PFSK-1 (cell line): Measurements from ENCODE around the gene ATXN7L1.

ENCODE experiments used
- FOXP2 ChIP-seq: optimal IDR thresholded peaks from 2 replicates; pipeline ENCODE3; 2011; ENCODE audit warnings: borderline replicate concordance, control low read depth, inconsistent platforms; ENCODE audit not compliant: insufficient read depth; ENCODE audit errors: extremely low read length, extremely low read depth
- POLR2AphosphoS5 ChIP-seq: IDR thresholded peaks from 2 replicates; pipeline ENCODE4 v1.6.1; 2012; ENCODE audit warnings: low read depth, mild to moderate bottlenecking, control low read depth, low read length, moderate library complexity
- SIN3A ChIP-seq: IDR thresholded peaks from 2 replicates; pipeline ENCODE4 v1.6.1; 2012; ENCODE audit warnings: mild to moderate bottlenecking, low read length, moderate library complexity, borderline replicate concordance; ENCODE audit not compliant: insufficient read depth
- TAF1 ChIP-seq: IDR thresholded peaks from 2 replicates; pipeline ENCODE4 v1.6.1; 2012; ENCODE audit warnings: low read length, control low read depth, borderline replicate concordance; ENCODE audit not compliant: insufficient read depth
- TF ChIP-seq, protein P1 (sequence below), 2 experiments: IDR thresholded peaks; 2 replicates each; pipeline versions ENCODE4 v1.6.1 to v1.8.0; 2011 to 2012; ENCODE audit warnings: low read depth in 2 of 2, low read length in 2 of 2, control low read depth in 1 of 2, inconsistent platforms in 1 of 2, mild to moderate bottlenecking in 1 of 2, moderate library complexity in 1 of 2; ENCODE audit not compliant: insufficient read depth in 1 of 2

The ATXN7L1 gene

GRCh38 chr7:105826143-105826542, 50.3 kb downstream of the ATXN7L1 start:
- TF ChIP-seq SIN3A (no peak), POLR2AphosphoS5 (no peak), FOXP2 (no peak), TAF1 (no peak)
- TF ChIP-seq, protein P1, sequence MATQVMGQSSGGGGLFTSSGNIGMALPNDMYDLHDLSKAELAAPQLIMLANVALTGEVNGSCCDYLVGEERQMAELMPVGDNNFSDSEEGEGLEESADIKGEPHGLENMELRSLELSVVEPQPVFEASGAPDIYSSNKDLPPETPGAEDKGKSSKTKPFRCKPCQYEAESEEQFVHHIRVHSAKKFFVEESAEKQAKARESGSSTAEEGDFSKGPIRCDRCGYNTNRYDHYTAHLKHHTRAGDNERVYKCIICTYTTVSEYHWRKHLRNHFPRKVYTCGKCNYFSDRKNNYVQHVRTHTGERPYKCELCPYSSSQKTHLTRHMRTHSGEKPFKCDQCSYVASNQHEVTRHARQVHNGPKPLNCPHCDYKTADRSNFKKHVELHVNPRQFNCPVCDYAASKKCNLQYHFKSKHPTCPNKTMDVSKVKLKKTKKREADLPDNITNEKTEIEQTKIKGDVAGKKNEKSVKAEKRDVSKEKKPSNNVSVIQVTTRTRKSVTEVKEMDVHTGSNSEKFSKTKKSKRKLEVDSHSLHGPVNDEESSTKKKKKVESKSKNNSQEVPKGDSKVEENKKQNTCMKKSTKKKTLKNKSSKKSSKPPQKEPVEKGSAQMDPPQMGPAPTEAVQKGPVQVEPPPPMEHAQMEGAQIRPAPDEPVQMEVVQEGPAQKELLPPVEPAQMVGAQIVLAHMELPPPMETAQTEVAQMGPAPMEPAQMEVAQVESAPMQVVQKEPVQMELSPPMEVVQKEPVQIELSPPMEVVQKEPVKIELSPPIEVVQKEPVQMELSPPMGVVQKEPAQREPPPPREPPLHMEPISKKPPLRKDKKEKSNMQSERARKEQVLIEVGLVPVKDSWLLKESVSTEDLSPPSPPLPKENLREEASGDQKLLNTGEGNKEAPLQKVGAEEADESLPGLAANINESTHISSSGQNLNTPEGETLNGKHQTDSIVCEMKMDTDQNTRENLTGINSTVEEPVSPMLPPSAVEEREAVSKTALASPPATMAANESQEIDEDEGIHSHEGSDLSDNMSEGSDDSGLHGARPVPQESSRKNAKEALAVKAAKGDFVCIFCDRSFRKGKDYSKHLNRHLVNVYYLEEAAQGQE (IDR thresholded peaks at IDR 0.05; ENCODE audit: insufficient read depth in 1 of 2, low read depth in 2 of 2, low read length in 2 of 2) = no peak

GRCh38 chr7:105825371-105825770, 51.0 kb downstream of the ATXN7L1 start:
- no peak for TF ChIP-seq POLR2AphosphoS5
- TF ChIP-seq, protein P1 (IDR thresholded peaks at IDR 0.05; ENCODE audit: insufficient read depth in 1 of 2, low read depth in 2 of 2, low read length in 2 of 2) = no peak
- TF ChIP-seq TAF1 = no peak
- no peak for TF ChIP-seq SIN3A
- TF ChIP-seq FOXP2 = no peak

GRCh38 chr7:105822806-105823205, 53.6 kb downstream of the ATXN7L1 start:
- TF ChIP-seq TAF1 = no peak
- TF ChIP-seq, protein P1 (IDR thresholded peaks at IDR 0.05; ENCODE audit: insufficient read depth in 1 of 2, low read depth in 2 of 2, low read length in 2 of 2) = no peak

GRCh38 chr7:105821527-105821926, 54.9 kb downstream of the ATXN7L1 start:
- TF ChIP-seq SIN3A = no peak
- TF ChIP-seq, protein P1 (IDR thresholded peaks at IDR 0.05; ENCODE audit: insufficient read depth in 1 of 2, low read depth in 2 of 2, low read length in 2 of 2) = no peak

GRCh38 chr7:105820363-105821066, 55.9 kb downstream of the ATXN7L1 start:
- TF ChIP-seq SIN3A (no peak), TAF1 (no peak), FOXP2 (no peak), POLR2AphosphoS5 (no peak)
- TF ChIP-seq, protein P1 (IDR thresholded peaks at IDR 0.05; ENCODE audit: insufficient read depth in 1 of 2, low read depth in 2 of 2, low read length in 2 of 2) = no peak
